H1 (cell line): ENCODE data around the gene SEMA4D. TPM values are rescaled to one million over a fixed set of nuclear protein-coding genes. Genes with fewer than 3 reads are reported as not detected.

Experiments
- CTCF ChIA-PET: fragments of 300-600 bp; sonication (Branson Sonifier 250); formaldehyde crosslinking; loops from one replicate; lab custom pipeline; 2021; ENCODE audit not compliant: partially characterized antibody; lab: Charles Lee
- POLR2A ChIA-PET: fragments of 300-600 bp; sonication (Branson Sonifier 250); formaldehyde crosslinking; loops from one replicate; lab custom pipeline; 2021; ENCODE audit warnings: inconsistent platforms; ENCODE audit not compliant: partially characterized antibody; lab: Charles Lee
- DNase-seq, 2 experiments: peaks; one replicate each; pipeline versions ENCODE4 v3.0.0 to v3.0.0-alpha.2; 2010 to 2022; ENCODE audit warnings: low spot score in 2 of 2, low read depth in 1 of 2, mixed read lengths in 1 of 2
- FAIRE-seq: peaks from 2 replicates; lab custom pipeline; 2011; peaks lifted over from hg19 to GRCh38; lab: Jason Lieb, UNC
- H2AFZ ChIP-seq: 2 replicates; pipeline ENCODE4 v1.8.1; 2012; ENCODE audit warnings: low read length, inconsistent platforms
- H2AK5ac ChIP-seq: 2 replicates; pipeline ENCODE4 v1.6.1; 2013; ENCODE audit warnings: low read depth, low read length
- H2BK120ac ChIP-seq: replicated peaks from 2 replicates; pipeline ENCODE3; 2013; ENCODE audit warnings: low read depth, low read length, inconsistent platforms
- H2BK12ac ChIP-seq: 2 replicates; pipeline ENCODE4 v1.6.1; 2013; ENCODE audit warnings: low read depth, low read length
- H2BK15ac ChIP-seq: 2 replicates; pipeline ENCODE4 v1.6.1; 2013; ENCODE audit warnings: low read length
- H2BK20ac ChIP-seq: 2 replicates; pipeline ENCODE4 v1.6.1; 2013; ENCODE audit warnings: low read length
- H2BK5ac ChIP-seq: 2 replicates; pipeline ENCODE4 v1.6.1; 2013; ENCODE audit warnings: low read depth, low read length
- H3K14ac ChIP-seq: 2 replicates; pipeline ENCODE4 v1.6.1; 2013; ENCODE audit warnings: inconsistent platforms; ENCODE audit not compliant: insufficient read length
- H3K18ac ChIP-seq: 2 replicates; pipeline ENCODE4 v1.6.1; 2013; ENCODE audit warnings: low read length; ENCODE audit errors: extremely low read depth
- H3K23ac ChIP-seq: 2 replicates; pipeline ENCODE4 v1.6.1; 2013; ENCODE audit warnings: inconsistent platforms; ENCODE audit not compliant: insufficient read length
- H3K23me2 ChIP-seq: 2 replicates; pipeline ENCODE4 v1.6.1; 2013; ENCODE audit warnings: low read depth, low read length
- H3K27ac ChIP-seq: 2 replicates; pipeline ENCODE4 v1.6.1; 2011; ENCODE audit warnings: low read depth, low read length, inconsistent platforms
- H3K27me3 ChIP-seq, 4 experiments: replicated peaks in 1 of 4; 1 replicate in 1 of 4; 2 replicates in 3 of 4; pipeline versions ENCODE4 v1.6.1 to v1.8.1; 2011 to 2013; ENCODE audit warnings: low read length in 3 of 4, mild to moderate bottlenecking in 3 of 4, inconsistent platforms in 2 of 4, mixed read lengths in 2 of 4, moderate library complexity in 1 of 4; ENCODE audit not compliant: control insufficient read depth in 3 of 4, insufficient read depth in 3 of 4; ENCODE audit errors: extremely low read depth in 1 of 4
- H3K36me3 ChIP-seq, 4 experiments: 2 replicates each; pipeline versions ENCODE4 v1.6.1 to v1.8.1; 2011 to 2013; ENCODE audit warnings: mild to moderate bottlenecking in 4 of 4, low read length in 3 of 4, moderate library complexity in 2 of 4, control low read depth in 1 of 4, inconsistent platforms in 1 of 4; ENCODE audit not compliant: insufficient read depth in 4 of 4, control insufficient read depth in 2 of 4
- H3K4ac ChIP-seq: replicated peaks from 2 replicates; pipeline ENCODE3; 2013; ENCODE audit warnings: low read length, low read depth, mixed read lengths, inconsistent platforms; ENCODE audit not compliant: insufficient read length
- H3K4me1 ChIP-seq, 4 experiments: replicated peaks in 1 of 4; 1 replicate in 1 of 4; 2 replicates in 3 of 4; pipeline versions ENCODE4 v1.6.1 to v1.8.1; 2011 to 2013; ENCODE audit warnings: low read length in 3 of 4, inconsistent platforms in 2 of 4, mixed read lengths in 1 of 4; ENCODE audit not compliant: insufficient read depth in 4 of 4, control insufficient read depth in 3 of 4
- H3K4me2 ChIP-seq, 2 experiments: 2 replicates each; pipeline versions ENCODE4 v1.6.1 to v1.8.1; 2011 to 2013; ENCODE audit warnings: low read depth in 2 of 2, low read length in 2 of 2, control low read depth in 1 of 2, inconsistent platforms in 1 of 2, mild to moderate bottlenecking in 1 of 2; ENCODE audit not compliant: insufficient read depth in 1 of 2
- H3K4me3 ChIP-seq, 4 experiments: fragments of 200-600, 300-600 bp in 1 of 4; sonication (generic), shearing (Covaris generic), sonication (Bioruptor Twin) in 1 of 4; 2 replicates each; pipeline versions ENCODE4 v1.5.1 to v1.8.1; 2011 to 2016; ENCODE audit warnings: low read length in 4 of 4, low read depth in 3 of 4, control low read depth in 2 of 4, inconsistent platforms in 2 of 4, mild to moderate bottlenecking in 2 of 4, mixed read lengths in 1 of 4, moderate library complexity in 1 of 4; ENCODE audit not compliant: insufficient read depth in 2 of 4; ENCODE audit errors: extremely low read depth in 1 of 4
- H3K56ac ChIP-seq: replicated peaks from 2 replicates; pipeline ENCODE3; 2013; ENCODE audit warnings: low read depth, mild to moderate bottlenecking, mixed read lengths, low read length, inconsistent platforms; ENCODE audit not compliant: insufficient read length
- H3K79me1 ChIP-seq: 2 replicates; pipeline ENCODE4 v1.6.1; 2013; ENCODE audit warnings: low read depth, low read length, control low read depth
- H3K79me2 ChIP-seq, 2 experiments: 2 replicates each; pipeline versions ENCODE4 v1.6.1 to v1.8.1; 2012 to 2013; ENCODE audit warnings: low read length in 2 of 2, mild to moderate bottlenecking in 2 of 2, inconsistent platforms in 1 of 2; ENCODE audit not compliant: insufficient read depth in 2 of 2, control insufficient read depth in 1 of 2
- H3K9ac ChIP-seq, 4 experiments: replicated peaks in 1 of 4; 1 replicate in 1 of 4; 2 replicates in 3 of 4; pipeline versions ENCODE4 v1.6.1 to v1.8.1; 2011 to 2013; ENCODE audit warnings: low read depth in 3 of 4, low read length in 3 of 4, control low read depth in 2 of 4, mild to moderate bottlenecking in 2 of 4, moderate library complexity in 2 of 4, inconsistent platforms in 1 of 4; ENCODE audit errors: extremely low read depth in 1 of 4
- H3K9me3 ChIP-seq, 2 experiments: 2 replicates each; pipeline versions ENCODE4 v1.6.1 to v1.8.1; 2012 to 2013; ENCODE audit warnings: mild to moderate bottlenecking in 2 of 2, moderate library complexity in 2 of 2, control low read depth in 1 of 2, inconsistent platforms in 1 of 2, low read depth in 1 of 2, low read length in 1 of 2, mixed read lengths in 1 of 2; ENCODE audit not compliant: insufficient read depth in 2 of 2
- H4K20me1 ChIP-seq, 2 experiments: replicated peaks in 1 of 2; 2 replicates each; pipeline versions ENCODE3 to v1.8.1; 2011 to 2013; ENCODE audit warnings: inconsistent platforms in 2 of 2, low read length in 2 of 2, mild to moderate bottlenecking in 1 of 2; ENCODE audit not compliant: insufficient read depth in 2 of 2, control insufficient read depth in 1 of 2
- H4K5ac ChIP-seq: 2 replicates; pipeline ENCODE4 v1.6.1; 2013; ENCODE audit warnings: low read length, low read depth, mixed read lengths, inconsistent platforms; ENCODE audit not compliant: insufficient read length
- H4K8ac ChIP-seq: 2 replicates; pipeline ENCODE4 v1.8.0; 2013; ENCODE audit warnings: mild to moderate bottlenecking, moderate library complexity, low read length, inconsistent platforms; ENCODE audit not compliant: insufficient read depth; ENCODE audit errors: extremely low read depth
- H4K91ac ChIP-seq: replicated peaks from 2 replicates; pipeline ENCODE3; 2013; ENCODE audit warnings: low read length, mixed read lengths, inconsistent platforms; ENCODE audit not compliant: insufficient read length
- BRCA1 ChIP-seq: IDR thresholded peaks from 2 replicates; pipeline ENCODE4 v1.6.1; 2012; ENCODE audit warnings: low read depth, low read length, improper control_type of control experiment
- CBX5 ChIP-seq: fragments of 300-800, 300-1000 bp; sonication (generic); IDR thresholded peaks from 2 replicates; pipeline ENCODE4 v1.7.1; 2016; ENCODE audit warnings: antibody characterized with exemption, low read length, low read depth
- CHD1 ChIP-seq: IDR thresholded peaks from 2 replicates; pipeline ENCODE4 v1.6.1; 2012; ENCODE audit warnings: low read depth, low read length, improper control_type of control experiment
- GABPA ChIP-seq: IDR thresholded peaks from 2 replicates; pipeline ENCODE4 v1.6.1; 2011; ENCODE audit warnings: mild to moderate bottlenecking, low read length, moderate library complexity, borderline replicate concordance; ENCODE audit not compliant: insufficient read depth
- HDAC2 ChIP-seq, 2 experiments: fragments of 300-600 bp in 1 of 2; sonication (generic) in 1 of 2; IDR thresholded peaks; 2 replicates each; pipeline ENCODE4 v1.6.1; 2011 to 2012; ENCODE audit warnings: low read depth in 2 of 2, low read length in 2 of 2, mild to moderate bottlenecking in 2 of 2, moderate library complexity in 2 of 2, borderline replicate concordance in 1 of 2, inconsistent platforms in 1 of 2
- HDAC6 ChIP-seq: IDR thresholded peaks from one replicate; pipeline ENCODE4 v1.7.1; 2012; ENCODE audit warnings: low read depth, mild to moderate bottlenecking, inconsistent platforms, low read length, moderate library complexity
- KDM5A ChIP-seq: fragments of 200-600 bp; IDR thresholded peaks from 2 replicates; pipeline ENCODE4 v1.7.1; 2012; ENCODE audit warnings: mild to moderate bottlenecking, low read length, inconsistent platforms, mixed read lengths
- RFX5 ChIP-seq: IDR thresholded peaks from 2 replicates; pipeline ENCODE4 v1.6.1; 2011; ENCODE audit warnings: low read depth, low read length, improper control_type of control experiment, borderline replicate concordance
- SAP30 ChIP-seq: fragments of 300-600 bp; sonication (generic); IDR thresholded peaks from 2 replicates; pipeline ENCODE4 v1.7.1; 2012; ENCODE audit warnings: low read length, moderate library complexity, mild to moderate bottlenecking, inconsistent platforms; ENCODE audit not compliant: insufficient read depth, insufficient replicate concordance
- SRF ChIP-seq: IDR thresholded peaks from 2 replicates; pipeline ENCODE4 v1.6.1; 2011; ENCODE audit warnings: mild to moderate bottlenecking, low read depth, low read length, moderate library complexity
- SUZ12 ChIP-seq: fragments of 200-600 bp; sonication (generic); IDR thresholded peaks from 2 replicates; pipeline ENCODE4 v1.6.1; 2012; ENCODE audit warnings: mild to moderate bottlenecking, inconsistent platforms, low read length, moderate library complexity, mixed read lengths
- WGBS, 2 experiments: shearing (Covaris generic) in 1 of 2; methylation state at CpG; one replicate each; pipeline versions ENCODE4 v1.1.6 to v1.1.7; 2013 to 2015; ENCODE audit warnings: low lambda C conversion rate in 2 of 2, mixed read lengths in 2 of 2, inconsistent platforms in 1 of 2, low coverage in 1 of 2, missing lambda C conversion rate in 1 of 2; ENCODE audit not compliant: insufficient replicate concordance in 2 of 2, insufficient coverage in 1 of 2, insufficient read length in 1 of 2; ENCODE audit errors: extremely low coverage in 1 of 2, missing lambda C conversion rate in 1 of 2; 5-methylcytosine and 5-hydroxymethylcytosine counted together
- polyA plus RNA-seq, 7 experiments: library from polyadenylated mRNA; depleted of rRNA in 3 of 7; stranded (reverse) in 5 of 7; unstranded in 2 of 7; fragments of >200 nt in 5 of 7; fragments of 200-250 nt in 2 of 7; gene quantifications; 1 replicate in 5 of 7; 2 replicates in 1 of 7; 4 replicates in 1 of 7; pipeline versions ENCODE4 v1.2.1 to v1.2.3, GENCODE V29; 2011 to 2013; ENCODE audit warnings: missing spikeins in 2 of 7, mixed read lengths in 2 of 7
- total RNA-seq: library from RNA; stranded (reverse); fragmentation: NEBNext Ultra II Directional; extraction: Animal tissue kit (Norgen Biotek cat#: 25700); gene quantifications from 2 replicates; pipeline ENCODE4 v1.2.1, GENCODE V29; 2021
- TF ChIP-seq, protein P1 (sequence below): IDR thresholded peaks from 2 replicates; pipeline ENCODE4 v1.6.1; 2012; ENCODE audit warnings: low read length, inconsistent platforms

SEMA4D gene
- total and polyA plus RNA-seq, 2 of the 8 experiments (the other 6 are each of a cell fraction or from before 2014, with no cell fraction given) = 21.0 to 70.4 TPM

DNA sequence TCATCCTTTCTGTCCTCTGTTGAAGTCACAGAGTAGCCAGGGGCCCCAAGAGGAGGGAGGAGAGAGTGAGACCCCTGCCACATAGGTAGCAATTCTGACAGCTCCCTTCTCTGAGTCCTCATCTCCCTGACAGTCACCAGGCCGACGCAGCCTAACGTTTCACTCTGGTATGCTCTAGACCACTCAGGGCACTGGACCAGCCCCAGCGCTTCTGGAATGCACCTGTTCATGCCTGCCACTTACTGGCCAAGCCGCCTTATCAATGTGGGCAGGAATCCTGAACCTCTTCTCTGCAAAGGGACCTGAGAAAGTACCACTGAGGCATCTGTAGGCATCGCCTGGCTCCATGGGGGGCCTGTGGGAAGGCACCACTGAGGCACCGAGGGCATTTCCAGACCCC lies 129.4 kb downstream of the SEMA4D start:
- Histone ChIP-seq H4K20me1 (peaks cover 0 to 23% of the 10 kb centered on the region in 2 experiments), H3K23ac (no peak overlapping the region), H4K91ac (no peak overlapping the region), H4K5ac (no peak overlapping the region), H2BK120ac (no peak overlapping the region), H3K27ac (no peak overlapping the region), H3K4me3 (no peak overlapping the region), H3K56ac (no peak overlapping the region), H3K14ac (no peak overlapping the region), H2AK5ac (no peak overlapping the region), H2BK20ac (no peak overlapping the region), H2BK5ac (no peak overlapping the region), H2BK12ac (no peak overlapping the region), H3K27me3 (no peaks in the 10 kb centered on the region), H3K4ac (no peak overlapping the region), H3K79me2 (no peaks in the 10 kb centered on the region), H3K23me2 (peaks cover 27% of the 10 kb centered on the region; the same call in 1 of the 2 replicates), H3K79me1 (peaks cover 4% of the 10 kb centered on the region), H3K36me3 (no peaks in the 10 kb centered on the region; a peak in 1 of 8 replicates), H2AFZ (no peak overlapping the region), H3K18ac (no peak overlapping the region), H2BK15ac (no peak overlapping the region), H3K9me3 (no peaks in the 10 kb centered on the region), H4K8ac (no peak overlapping the region), H3K9ac (no peak overlapping the region), H3K4me2 (no peak overlapping the region), H3K4me1 (no peaks in the 10 kb centered on the region)
- CTCF ChIA-PET = no interaction called here
- FAIRE-seq = no peak
- POLR2A ChIA-PET = interaction anchor here (1.0 to 1.4 kb wide), 2 partner anchors 11 kb away, joined by 3 read pairs; no protein-coding TSS in a partner anchor
- DNase-seq = no peak
- WGBS, 2 experiments = 89% methylated on average over 7 of the region's 7 CpGs; no CpG with 5 or more reads in 1 of the 2 experiments
- no peak for TF ChIP-seq HDAC2 (IDR thresholded peaks at IDR 0.05; ENCODE audit: borderline replicate concordance in 1 of 2, low read depth in 2 of 2, low read length in 2 of 2)
- TF ChIP-seq HDAC6 = no peak
- TF ChIP-seq RFX5 = no peak
- no peak for TF ChIP-seq SRF
- TF ChIP-seq KDM5A = no peak
- no peak for TF ChIP-seq CHD1
- TF ChIP-seq, protein P1, sequence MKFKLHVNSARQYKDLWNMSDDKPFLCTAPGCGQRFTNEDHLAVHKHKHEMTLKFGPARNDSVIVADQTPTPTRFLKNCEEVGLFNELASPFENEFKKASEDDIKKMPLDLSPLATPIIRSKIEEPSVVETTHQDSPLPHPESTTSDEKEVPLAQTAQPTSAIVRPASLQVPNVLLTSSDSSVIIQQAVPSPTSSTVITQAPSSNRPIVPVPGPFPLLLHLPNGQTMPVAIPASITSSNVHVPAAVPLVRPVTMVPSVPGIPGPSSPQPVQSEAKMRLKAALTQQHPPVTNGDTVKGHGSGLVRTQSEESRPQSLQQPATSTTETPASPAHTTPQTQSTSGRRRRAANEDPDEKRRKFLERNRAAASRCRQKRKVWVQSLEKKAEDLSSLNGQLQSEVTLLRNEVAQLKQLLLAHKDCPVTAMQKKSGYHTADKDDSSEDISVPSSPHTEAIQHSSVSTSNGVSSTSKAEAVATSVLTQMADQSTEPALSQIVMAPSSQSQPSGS = no peak
- TF ChIP-seq SAP30 = no peak
- TF ChIP-seq BRCA1 = no peak
- TF ChIP-seq CBX5 = no peak
- TF ChIP-seq SUZ12 = no peak
- TF ChIP-seq GABPA = no peak
